Stimulated activated CD8-positive, alpha-beta memory T cell treated with anti-CD3 and anti-CD28 coated beads, Interleukin-2, amount 100 ng/mL, for 48 hours (primary cell): Measurements from ENCODE around the gene SOS2.
"Not testable (repeated sequence)": the region's sequence is repeated elsewhere in the genome, so short reads cannot be mapped to it uniquely, and the experiment has no call there.

Experiments used
- DNase-seq, 2 donors: peaks; one replicate each; pipeline ENCODE4 v3.0.0-alpha.2; 2020; ENCODE audit warnings: low read depth in 2 of 2

Gene SOS2

GRCh38 chr14:50085570-50086320 is 145.6 kb downstream of the SOS2 start:
- DNase-seq: no peak

- DNase-seq: no peak
These were observed 146.7 kb downstream of the SOS2 start for GRCh38 chr14:50084666-50085065.

DNA sequence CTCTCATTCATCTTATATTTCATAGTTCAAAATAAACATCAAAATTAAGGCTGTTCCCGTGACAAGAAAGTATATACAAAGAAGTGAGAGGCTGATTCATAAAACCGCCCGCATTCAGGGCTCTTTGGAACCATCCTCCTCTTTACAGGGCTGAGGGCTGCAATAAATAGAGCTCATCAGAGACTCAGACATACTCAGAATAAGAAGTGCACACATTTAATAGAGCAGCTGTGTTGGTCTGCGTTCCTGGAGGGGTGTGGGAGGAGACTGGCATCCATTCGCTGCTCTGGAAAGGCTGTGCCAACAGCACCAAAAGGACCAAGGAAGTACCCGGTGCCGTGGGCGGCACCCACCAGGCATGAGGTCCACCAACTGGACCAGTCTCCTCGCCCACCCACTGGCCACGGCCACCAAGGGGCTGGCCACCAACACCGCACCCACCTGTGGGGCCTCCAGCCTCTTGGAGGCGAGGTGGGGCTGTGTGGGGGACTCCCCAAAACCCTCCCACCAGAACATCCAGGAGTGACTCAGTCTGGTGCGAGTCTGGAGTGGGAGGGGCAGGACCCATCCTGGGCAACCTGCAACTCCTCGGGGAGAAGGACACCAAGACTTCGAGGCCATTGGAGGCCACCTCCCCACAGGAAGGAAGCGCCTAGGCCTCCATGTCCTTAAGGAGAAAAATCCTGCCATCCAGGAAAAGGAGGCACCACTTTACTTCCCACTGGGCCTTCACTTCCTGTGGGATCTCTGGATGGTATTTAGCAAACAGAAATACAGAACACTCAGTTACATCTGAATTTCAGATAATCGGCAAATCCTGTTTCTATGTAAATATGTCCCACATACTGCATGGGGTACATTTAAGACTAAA is 147.7 kb downstream of the SOS2 start:
- DNase-seq: peak; percentile 61 to 62

DNA sequence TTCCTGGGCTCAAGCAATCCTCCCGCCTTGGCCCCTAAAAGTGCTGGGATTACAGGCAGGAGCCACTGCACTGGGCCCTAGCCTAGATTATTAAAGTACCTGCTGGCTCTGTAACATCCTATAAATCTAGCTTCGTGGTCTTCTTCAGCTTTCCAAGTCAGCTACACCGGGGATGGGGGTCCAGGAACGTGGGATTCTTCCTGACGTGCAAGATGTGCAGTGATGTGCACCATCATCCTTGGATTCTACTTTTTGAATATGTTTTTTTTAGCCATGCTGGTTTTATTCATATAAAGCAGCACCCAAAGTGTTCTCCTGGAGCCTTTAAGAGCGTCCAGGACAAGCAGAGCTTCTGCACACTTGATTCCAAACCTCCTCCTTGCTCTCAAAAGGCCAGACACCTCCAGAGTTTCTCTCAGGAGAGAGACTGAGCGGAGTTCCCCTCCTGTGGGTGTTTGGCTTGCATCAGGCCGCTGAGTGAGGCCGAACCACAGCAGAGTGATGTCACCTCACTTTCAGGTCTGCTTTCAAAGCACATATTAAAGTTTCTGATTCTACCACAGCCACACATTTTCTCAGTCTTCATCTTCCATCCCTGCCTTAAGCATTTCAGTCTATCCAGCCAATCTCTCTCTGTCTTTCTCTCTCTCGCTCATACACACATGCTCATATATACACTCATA is 148.5 kb downstream of the SOS2 start:
- peak; percentile 68 to 73 for DNase-seq

- DNase-seq: peak in 1 of 2 donors; percentile 49
These were observed 149.1 kb downstream of the SOS2 start for GRCh38 chr14:50082308-50082742.

DNA sequence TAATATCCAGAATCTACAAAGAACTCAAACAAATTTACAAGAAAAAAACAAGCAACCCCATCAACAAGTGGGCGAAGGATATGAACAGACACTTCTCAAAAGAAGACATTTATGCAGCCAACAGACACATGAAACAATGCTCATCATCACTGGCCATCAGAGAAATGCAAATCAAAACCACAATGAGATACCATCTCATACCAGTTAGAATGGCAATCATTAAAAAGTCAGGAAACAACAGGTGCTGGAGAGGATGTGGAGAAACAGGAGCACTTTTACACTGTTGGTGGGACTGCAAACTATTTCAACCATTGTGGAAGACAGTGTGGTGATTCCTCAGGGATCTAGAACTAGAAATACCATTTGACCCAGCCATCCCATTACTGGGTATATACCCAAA is 152.3 kb downstream of the SOS2 start:
- not testable (repeated sequence) for DNase-seq

DNA sequence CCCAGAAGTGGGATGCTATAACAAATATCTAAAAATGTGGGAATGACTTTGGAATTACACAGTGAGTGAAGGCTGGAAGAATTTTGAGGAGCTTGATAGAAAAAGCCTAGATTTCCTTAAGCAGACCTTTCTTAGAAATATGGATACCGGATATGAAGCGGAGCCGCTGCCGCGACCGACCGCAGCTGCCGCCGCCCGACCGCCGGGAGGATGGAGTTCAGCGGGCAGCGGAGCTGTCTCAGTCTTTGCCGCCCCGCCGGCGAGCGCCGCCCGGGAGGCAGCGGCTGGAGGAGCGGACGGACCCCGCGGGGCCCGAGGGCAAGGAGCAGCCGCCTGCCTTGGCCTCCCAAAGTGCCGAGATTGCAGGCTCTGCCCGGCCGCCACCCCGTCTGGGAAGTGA is 157.7 kb downstream of the SOS2 start:
- not testable (repeated sequence) for DNase-seq

- DNase-seq: no peak
These were observed 159.0 kb downstream of the SOS2 start for GRCh38 chr14:50072395-50072794.

- no peak for DNase-seq
These were observed 160.4 kb downstream of the SOS2 start for GRCh38 chr14:50070840-50071548.

GRCh38 chr14:50070230-50070629 is 161.1 kb downstream of the SOS2 start:
- no peak for DNase-seq

- DNase-seq: no peak
These were observed 162.1 kb downstream of the SOS2 start for GRCh38 chr14:50069325-50069724.

- DNase-seq: no peak
These were observed 162.9 kb downstream of the SOS2 start for GRCh38 chr14:50068496-50068895.

DNA sequence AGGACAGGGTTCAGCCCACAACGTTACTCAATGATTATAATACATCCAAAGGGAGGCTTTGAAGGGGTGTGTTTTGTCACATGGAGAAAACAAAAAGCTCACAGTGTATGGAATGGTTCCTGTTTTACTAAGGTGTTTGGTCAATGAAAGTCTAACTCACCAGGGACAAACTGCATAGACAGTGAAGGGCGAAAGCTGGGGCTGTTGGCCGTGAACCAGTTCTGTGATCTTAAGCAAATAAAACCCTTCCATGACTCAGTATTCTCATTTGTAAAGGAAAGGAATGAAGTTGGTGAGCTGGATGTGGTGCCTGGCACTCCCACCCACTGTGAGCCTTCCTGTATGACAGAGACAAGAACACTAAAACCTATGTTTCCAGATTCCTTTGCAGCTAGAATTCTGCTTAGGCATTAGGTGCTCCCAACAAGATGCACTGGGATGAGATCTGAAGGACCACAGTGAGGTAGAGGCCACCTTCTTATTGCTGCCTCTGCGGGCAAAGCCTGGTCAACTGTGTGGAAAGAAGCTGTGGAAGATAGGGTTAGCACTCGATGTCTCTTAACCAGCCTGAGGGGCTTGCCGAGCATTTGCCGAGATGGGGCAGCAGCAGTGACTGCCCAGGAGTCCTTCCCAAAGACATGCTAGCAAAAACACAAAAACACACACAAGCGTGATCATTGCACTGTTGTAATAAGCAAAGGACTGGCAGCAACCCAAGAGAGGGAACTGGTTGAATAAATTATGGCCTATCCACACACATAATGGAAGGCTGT is 163.5 kb downstream of the SOS2 start:
- no peak for DNase-seq
